ENCODE data around the gene TMCC2. TPM values are rescaled to one million over a fixed set of nuclear protein-coding genes. Genes with fewer than 3 reads are reported as not detected.
A peak's percentile ranks its signal among the peaks of the same experiment; 100 is the strongest.

The TMCC2 gene
- total RNA-seq, 2 experiments from 2014 or later = 2.6 to 2.7 TPM

GRCh38 chr1:205211839-205212536 lies 15.8 kb upstream of the TMCC2 start:
- Mint-ChIP-seq H3K4me1 (ENCODE audit: low read depth) (peaks cover 47% of the 10 kb centered on the region), H3K36me3 (ENCODE audit: low read depth) (peaks cover 4% of the 10 kb centered on the region), H3K9me3 (ENCODE audit: insufficient read depth) (no peaks in the 10 kb centered on the region), H3K27me3 (ENCODE audit: low read depth) (peaks cover under 1% of the 10 kb centered on the region), H3K27ac (peak overlapping the region; percentile 93), H3K4me3 (peak overlapping the region; percentile 95)
- ATAC-seq = no peak
- ChIA-PET POLR2A (interaction anchor here (0.7 to 1.8 kb wide), 6 partner anchors 12 to 90 kb away, joined by 3 to 7 read pairs (median 4); partner anchors contain the start of genes RBBP5 and TMCC2), CTCF (interaction anchor here (0.7 to 3.1 kb wide), 4 partner anchors 17 to 90 kb away, joined by 3 to 15 read pairs (median 6); partner anchors contain the start of genes RBBP5 and TMCC2)
- DNase-seq = no peak

DNA sequence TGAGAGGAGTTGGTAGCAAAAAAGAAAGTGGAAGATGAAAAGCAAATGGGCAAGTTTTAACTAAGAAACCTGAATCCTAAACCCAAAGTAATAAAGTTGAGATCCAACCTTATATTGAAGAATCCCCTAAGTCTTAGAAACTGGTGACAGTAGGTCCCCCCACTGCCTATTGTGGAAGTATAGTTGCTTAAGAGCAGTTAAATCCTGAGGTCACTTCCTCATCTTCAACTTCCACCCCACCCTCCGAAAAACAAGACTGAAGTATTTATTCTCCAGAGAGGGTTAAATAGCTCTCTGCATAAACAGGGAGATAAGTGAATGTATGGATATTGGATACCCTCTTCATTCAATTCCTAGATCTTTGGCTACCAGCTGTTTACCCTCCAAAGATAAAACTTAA lies 13.0 kb upstream of the TMCC2 start:
- Mint-ChIP-seq H3K4me1 (ENCODE audit: low read depth) (peaks cover 37% of the 10 kb centered on the region), H3K27me3 (ENCODE audit: low read depth) (peaks cover 4% of the 10 kb centered on the region), H3K36me3 (ENCODE audit: low read depth) (peaks cover 4% of the 10 kb centered on the region), H3K27ac (peak overlapping the region; percentile 60), H3K9me3 (ENCODE audit: insufficient read depth) (no peaks in the 10 kb centered on the region), H3K4me3 (peak overlapping the region; percentile 9)
- ChIA-PET CTCF (interaction anchor here (1.0 to 2.0 kb wide), 5 partner anchors 10 to 226 kb away, joined by 3 to 5 read pairs (median 3); partner anchors contain the start of gene TMCC2), POLR2A (no interaction called here)
- no peak for DNase-seq
- no peak for ATAC-seq

- Mint-ChIP-seq H3K36me3 (ENCODE audit: low read depth) (no peaks in the 10 kb centered on the region), H3K4me3 (no peak overlapping the region), H3K27ac (no peak overlapping the region), H3K9me3 (ENCODE audit: insufficient read depth) (no peaks in the 10 kb centered on the region), H3K27me3 (ENCODE audit: low read depth) (peaks cover 4% of the 10 kb centered on the region), H3K4me1 (ENCODE audit: low read depth) (peaks cover 29% of the 10 kb centered on the region)
- ChIA-PET CTCF (interaction anchor here (4.4 kb wide), 1 partner anchor 12 kb away, joined by 31 read pairs; the partner anchor contains the start of gene TMCC2), POLR2A (no interaction called here)
- DNase-seq (no peak), ATAC-seq (no peak)
These were observed 11.2 kb upstream of the TMCC2 start for GRCh38 chr1:205216588-205216987.

DNA sequence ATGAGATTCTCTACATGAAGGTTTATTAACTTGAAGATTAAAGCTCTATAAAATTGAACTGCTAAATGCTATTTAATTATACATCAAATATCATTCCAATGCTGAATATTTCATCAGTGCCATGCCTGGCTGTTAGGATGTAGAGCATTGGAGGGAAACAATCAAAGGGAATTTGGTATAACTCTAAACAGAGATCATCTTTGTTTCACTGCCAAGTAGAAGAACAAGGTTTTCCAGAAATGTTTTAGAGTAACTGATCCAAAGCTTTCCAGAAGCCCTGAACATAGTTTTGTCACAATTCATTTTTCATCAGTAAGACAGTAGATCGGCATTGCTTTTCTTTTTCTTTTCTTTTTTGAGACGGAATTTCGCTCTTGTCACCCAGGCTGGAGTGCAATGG lies 10.3 kb upstream of the TMCC2 start:
- Mint-ChIP-seq H3K27me3 (ENCODE audit: low read depth) (peaks cover 4% of the 10 kb centered on the region), H3K4me1 (ENCODE audit: low read depth) (peaks cover 20% of the 10 kb centered on the region), H3K9me3 (ENCODE audit: insufficient read depth) (no peaks in the 10 kb centered on the region), H3K27ac (no peak overlapping the region), H3K4me3 (no peak overlapping the region), H3K36me3 (ENCODE audit: low read depth) (no peaks in the 10 kb centered on the region)
- ChIA-PET POLR2A (no interaction called here), CTCF (interaction anchor here (4.4 kb wide), 1 partner anchor 12 kb away, joined by 31 read pairs; the partner anchor contains the start of gene TMCC2)
- DNase-seq (no peak), ATAC-seq (no peak)

- Mint-ChIP-seq H3K36me3 (ENCODE audit: low read depth) (no peaks in the 10 kb centered on the region), H3K4me1 (ENCODE audit: low read depth) (peaks cover 3% of the 10 kb centered on the region), H3K27ac (no peak overlapping the region), H3K4me3 (no peak overlapping the region), H3K27me3 (ENCODE audit: low read depth) (peaks cover 19% of the 10 kb centered on the region), H3K9me3 (ENCODE audit: insufficient read depth) (no peaks in the 10 kb centered on the region)
- CTCF ChIA-PET = interaction anchor here (0.9 to 4.4 kb wide), 2 partner anchors 9 to 79 kb away, joined by 4 to 31 read pairs; partner anchors contain the start of gene TMCC2
- DNase-seq = no peak
- ATAC-seq = no peak
- POLR2A ChIA-PET = interaction anchor here (0.6 kb wide), 1 partner anchor 8 kb away, joined by 4 read pairs; no protein-coding TSS in a partner anchor
These were observed 7.3 kb upstream of the TMCC2 start for GRCh38 chr1:205220421-205220820.

DNA sequence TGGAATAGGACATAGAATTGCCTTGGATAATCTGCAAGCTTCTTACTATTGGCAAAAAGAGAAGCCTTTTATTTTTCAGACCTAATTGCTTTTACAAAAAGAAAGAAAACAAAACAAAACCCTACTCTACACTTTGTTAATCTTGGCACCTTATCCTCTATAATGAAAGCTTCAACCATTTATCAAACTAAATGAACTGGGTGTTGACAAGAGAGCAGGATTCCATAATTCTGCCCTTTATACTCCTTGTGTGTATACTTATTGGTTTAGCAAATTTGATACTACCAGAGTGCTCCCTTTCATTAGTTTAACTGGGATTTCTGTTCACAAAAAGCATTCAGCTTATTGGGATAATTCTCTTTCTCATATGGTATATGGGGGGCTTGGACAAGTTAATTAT lies 3.0 kb upstream of the TMCC2 start:
- ATAC-seq (no peak), DNase-seq (no peak)
- H3K9me3 Mint-ChIP-seq (ENCODE audit: insufficient read depth) = no peaks in the 10 kb centered on the region
- H3K36me3 Mint-ChIP-seq (ENCODE audit: low read depth) = no peaks in the 10 kb centered on the region
- H3K27me3 Mint-ChIP-seq (ENCODE audit: low read depth) = peaks cover 34% of the 10 kb centered on the region
- ChIA-PET POLR2A (no interaction called here), CTCF (interaction anchor here (1.6 to 24.8 kb wide), 2 partner anchors 10 to 30 kb away, joined by 5 to 509 read pairs; no protein-coding TSS in a partner anchor)
- H3K4me1 Mint-ChIP-seq (ENCODE audit: low read depth) = peaks cover 27% of the 10 kb centered on the region
- no peak overlapping the region for H3K4me3 Mint-ChIP-seq
- no peak overlapping the region for H3K27ac Mint-ChIP-seq

DNA sequence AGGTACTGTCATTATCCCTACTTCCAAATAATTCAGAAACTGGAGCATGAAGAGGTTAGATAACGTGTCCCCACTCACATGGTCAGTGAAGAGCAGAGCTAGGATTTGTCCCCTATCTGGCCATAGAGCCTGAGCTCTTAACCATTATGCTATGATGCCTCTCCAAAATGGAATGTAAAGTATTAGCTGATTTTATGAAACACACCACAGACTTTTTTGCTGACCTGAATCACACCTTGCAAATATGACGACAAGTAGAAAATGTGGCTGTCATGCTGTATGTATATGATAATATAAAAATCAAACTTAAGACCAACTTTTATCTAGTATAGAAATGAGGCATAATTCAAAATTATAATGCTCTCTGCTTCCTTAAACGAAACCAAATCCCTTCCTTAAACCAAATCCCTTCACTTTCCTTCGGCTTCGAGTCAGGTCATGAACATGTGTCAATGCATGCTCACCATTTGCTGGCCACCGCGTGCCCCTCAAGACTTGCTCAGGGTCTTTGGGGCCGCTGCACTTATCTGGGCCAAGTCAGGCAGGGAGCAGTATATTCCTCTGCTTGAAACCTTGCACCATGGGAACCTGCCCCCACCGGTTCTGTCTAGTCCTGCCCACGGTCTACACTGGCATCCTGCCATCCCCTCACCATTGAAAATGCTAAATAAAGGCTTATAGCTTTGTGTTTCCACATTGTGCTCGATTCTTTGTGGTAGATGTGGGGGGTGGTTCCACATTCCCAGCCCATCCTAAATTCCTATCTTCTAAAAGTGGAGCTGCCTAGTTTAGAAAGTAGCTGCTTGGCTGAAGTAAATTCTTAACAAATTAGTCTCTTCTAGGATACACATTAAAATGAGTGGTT lies 1.6 kb upstream of the TMCC2 start:
- H3K27ac Mint-ChIP-seq = no peak overlapping the region
- POLR2A ChIA-PET = no interaction called here

DNA sequence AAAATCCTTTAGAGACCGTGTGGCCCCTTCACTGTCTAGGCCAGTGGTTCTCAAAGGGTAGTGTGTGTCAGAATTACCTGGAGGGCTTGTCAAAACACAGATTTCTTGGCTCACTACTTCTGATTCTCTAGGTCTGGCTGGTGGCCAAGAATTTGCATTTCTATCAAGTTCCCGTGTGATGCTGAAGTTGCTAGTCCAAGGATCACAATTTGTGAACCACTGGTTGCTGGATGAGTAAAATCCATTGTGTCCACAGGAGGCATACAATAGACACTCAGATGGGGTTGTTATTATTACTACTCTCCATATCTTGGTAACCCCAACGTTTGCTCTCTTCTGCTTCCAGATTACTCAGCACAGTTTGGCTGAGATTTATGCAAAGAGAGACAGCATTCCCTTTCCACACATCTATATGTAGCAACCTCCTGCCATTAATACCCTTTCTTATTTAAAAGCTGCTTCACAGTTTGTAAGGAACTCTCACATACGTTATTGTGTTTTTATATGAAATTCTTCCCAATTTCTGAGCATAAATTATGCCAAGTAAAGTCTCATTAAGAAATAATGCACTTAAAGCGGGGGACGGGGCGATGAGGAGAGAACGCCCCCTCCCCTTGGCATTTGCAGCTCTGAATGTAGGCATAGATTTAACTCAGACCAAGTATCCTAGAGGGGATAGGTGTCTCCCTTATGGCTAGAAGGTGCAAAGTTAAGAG lies 720 bp upstream of the TMCC2 start:
- Mint-ChIP-seq H3K36me3 (ENCODE audit: low read depth) (no peaks in the 10 kb centered on the region), H3K27ac (no peak overlapping the region), H3K4me3 (peak overlapping the region; percentile 77), H3K4me1 (ENCODE audit: low read depth) (peaks cover 40% of the 10 kb centered on the region), H3K27me3 (ENCODE audit: low read depth) (peaks cover 34% of the 10 kb centered on the region), H3K9me3 (ENCODE audit: insufficient read depth) (no peaks in the 10 kb centered on the region)
- CTCF ChIA-PET = interaction anchor here (0.5 to 24.8 kb wide), 12 partner anchors 8 to 238 kb away, joined by 3 to 509 read pairs (median 18); partner anchors contain the start of gene RBBP5
- ATAC-seq (no peak), DNase-seq (no peak)
- POLR2A ChIA-PET = interaction anchor here (1.4 to 2.0 kb wide), 2 partner anchors 15 to 30 kb away, joined by 4 to 7 read pairs; partner anchors contain the start of gene DSTYK

More for the DNA sequence above, 1.6 kb upstream of the TMCC2 start:
- no peak overlapping the region for H3K4me3 Mint-ChIP-seq
- H3K36me3 Mint-ChIP-seq (ENCODE audit: low read depth) = no peaks in the 10 kb centered on the region
- H3K27me3 Mint-ChIP-seq (ENCODE audit: low read depth) = peaks cover 34% of the 10 kb centered on the region
- DNase-seq (no peak), ATAC-seq (no peak)
- CTCF ChIA-PET = interaction anchor here (1.1 to 24.8 kb wide), 6 partner anchors 11 to 47 kb away, joined by 3 to 509 read pairs (median 30); no protein-coding TSS in a partner anchor
- H3K4me1 Mint-ChIP-seq (ENCODE audit: low read depth) = peaks cover 36% of the 10 kb centered on the region
- H3K9me3 Mint-ChIP-seq (ENCODE audit: insufficient read depth) = no peaks in the 10 kb centered on the region

DNA sequence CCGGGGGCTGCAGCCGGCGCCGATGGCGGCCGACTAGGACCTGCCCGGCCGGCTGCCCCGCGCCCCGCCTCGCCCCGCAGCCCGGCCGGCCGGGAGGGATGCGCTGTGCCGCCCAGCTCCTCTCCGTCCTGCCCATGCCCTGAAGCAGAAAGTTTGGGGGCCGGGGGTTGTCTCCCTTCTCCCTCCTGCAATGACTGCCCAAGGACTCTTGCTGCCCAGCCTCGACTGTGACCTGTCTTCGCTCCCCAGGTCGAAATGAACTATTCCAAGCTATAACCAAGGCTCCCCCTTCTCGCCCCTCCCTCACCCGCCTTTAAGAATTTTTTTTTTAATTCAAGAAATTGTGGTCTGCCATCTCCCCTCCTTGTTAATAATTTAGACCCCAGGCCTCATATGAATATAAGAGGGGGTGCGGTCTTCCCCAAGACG lies 361 bp downstream of the TMCC2 start:
- H3K27me3 Mint-ChIP-seq (ENCODE audit: low read depth) = peaks cover 31% of the 10 kb centered on the region
- peak overlapping the region; percentile 80 for H3K4me3 Mint-ChIP-seq
- H3K36me3 Mint-ChIP-seq (ENCODE audit: low read depth) = no peaks in the 10 kb centered on the region
- H3K9me3 Mint-ChIP-seq (ENCODE audit: insufficient read depth) = no peaks in the 10 kb centered on the region
- DNase-seq (no peak), ATAC-seq (peak; percentile 45)
- CTCF ChIA-PET = interaction anchor here (0.6 to 24.8 kb wide), 28 partner anchors 9 to 254 kb away, joined by 3 to 509 read pairs (median 4); partner anchors contain the start of genes DSTYK and RBBP5
- H3K27ac Mint-ChIP-seq = no peak overlapping the region
- POLR2A ChIA-PET = interaction anchor here (0.5 to 2.3 kb wide), 9 partner anchors 8 to 271 kb away, joined by 3 to 8 read pairs (median 4); partner anchors contain the start of genes DSTYK and RBBP5
- peaks cover 48% of the 10 kb centered on the region for H3K4me1 Mint-ChIP-seq (ENCODE audit: low read depth)

- Mint-ChIP-seq H3K27ac (peak overlapping the region; percentile 77), H3K36me3 (ENCODE audit: low read depth) (no peaks in the 10 kb centered on the region), H3K27me3 (ENCODE audit: low read depth) (peaks cover 27% of the 10 kb centered on the region), H3K4me1 (ENCODE audit: low read depth) (peaks cover 52% of the 10 kb centered on the region), H3K9me3 (ENCODE audit: insufficient read depth) (no peaks in the 10 kb centered on the region), H3K4me3 (peak overlapping the region; percentile 80)
- ChIA-PET CTCF (interaction anchor here (0.6 to 24.8 kb wide), 39 partner anchors 9 to 735 kb away, joined by 3 to 509 read pairs (median 4); partner anchors contain the start of genes DSTYK, PIK3C2B and RBBP5), POLR2A (interaction anchor here (2.3 kb wide), 2 partner anchors 25 to 108 kb away, joined by 7 to 8 read pairs; partner anchors contain the start of gene RBBP5)
- ATAC-seq (peak; percentile 63), DNase-seq (peak; percentile 81)
These were observed 1.7 kb downstream of the TMCC2 start for GRCh38 chr1:205229399-205229871.
